ENCODE results near the gene DMXL1. TPM values are rescaled to one million over a fixed set of nuclear protein-coding genes. Genes with fewer than 3 reads are reported as not detected.

Gene DMXL1
- total RNA-seq, 1 donor: 31.9 TPM

DNA sequence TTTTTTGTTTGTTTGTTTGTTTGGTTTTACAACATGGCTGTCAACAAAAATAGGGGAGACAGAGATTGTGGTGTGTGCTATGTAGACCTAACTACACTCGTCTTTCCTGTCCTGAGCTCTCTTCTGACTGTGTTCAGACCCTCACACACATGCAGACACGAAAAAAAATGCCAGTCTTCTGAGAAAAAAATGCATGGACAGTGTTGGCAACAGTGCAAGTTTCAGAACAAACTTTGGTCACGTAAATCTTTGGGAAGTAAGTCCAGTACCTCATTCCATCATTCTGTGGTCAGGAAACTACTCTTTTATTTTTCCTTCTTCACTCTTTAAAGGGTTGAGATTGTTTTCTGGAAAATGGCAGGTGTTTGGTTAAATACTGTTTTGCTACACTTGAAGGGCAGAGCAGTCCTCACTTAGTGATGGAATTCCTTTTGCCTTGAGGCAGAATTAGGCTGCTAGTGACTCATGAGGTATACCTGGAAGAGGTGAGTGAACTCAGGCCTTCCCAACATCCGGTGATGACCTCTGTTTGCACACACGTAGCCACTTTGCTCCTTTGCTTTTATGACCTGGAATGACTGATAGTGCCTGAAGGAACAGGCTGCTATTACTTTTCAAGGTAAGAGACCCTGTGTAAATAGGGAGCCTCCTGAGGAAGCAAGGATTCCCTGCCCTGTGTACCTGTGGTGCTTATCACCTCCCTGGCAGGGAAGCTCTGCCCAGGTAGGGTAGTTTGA, 203.3 kb downstream of the DMXL1 start:
- Histone ChIP-seq H3K4me1 (ENCODE audit: insufficient read depth, low read length) (peaks cover 95% of the 10 kb centered on the region), H3K4me3 (ENCODE audit: low read length) (no peak overlapping the region), H3K9me3 (ENCODE audit: low read depth, low read length) (no peaks in the 10 kb centered on the region), H3K27me3 (ENCODE audit: insufficient read depth, low read length) (no peaks in the 10 kb centered on the region)

DNA sequence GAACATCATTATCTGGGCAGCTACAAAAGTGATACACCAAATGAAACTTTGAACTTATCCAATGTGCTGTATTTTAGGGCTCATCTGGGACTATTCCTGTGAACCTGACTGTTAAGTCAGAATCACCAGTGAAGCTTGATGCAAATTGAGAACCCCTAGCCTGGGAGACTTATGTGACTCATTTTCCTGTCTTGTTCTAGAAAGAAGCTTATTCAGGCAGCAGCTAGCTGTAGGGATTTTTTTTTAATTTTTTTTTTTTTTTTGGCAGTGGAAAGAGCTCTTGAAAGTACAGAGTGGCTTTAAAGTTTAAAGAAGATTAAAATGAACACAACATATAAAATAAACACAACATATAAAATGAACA, 203.9 kb downstream of the DMXL1 start:
- Histone ChIP-seq H3K9me3 (ENCODE audit: low read depth, low read length) (no peaks in the 10 kb centered on the region), H3K27me3 (ENCODE audit: insufficient read depth, low read length) (no peaks in the 10 kb centered on the region), H3K4me3 (ENCODE audit: low read length) (no peak overlapping the region), H3K4me1 (ENCODE audit: insufficient read depth, low read length) (peaks cover 96% of the 10 kb centered on the region)

- Histone ChIP-seq H3K9me3 (ENCODE audit: low read depth, low read length) (no peaks in the 10 kb centered on the region), H3K4me3 (ENCODE audit: low read length) (no peak overlapping the region), H3K27me3 (ENCODE audit: insufficient read depth, low read length) (no peaks in the 10 kb centered on the region), H3K4me1 (ENCODE audit: insufficient read depth, low read length) (peaks cover 93% of the 10 kb centered on the region)
Observed at GRCh38 chr5:119275146-119275545, 204.3 kb downstream of the DMXL1 start.

DNA sequence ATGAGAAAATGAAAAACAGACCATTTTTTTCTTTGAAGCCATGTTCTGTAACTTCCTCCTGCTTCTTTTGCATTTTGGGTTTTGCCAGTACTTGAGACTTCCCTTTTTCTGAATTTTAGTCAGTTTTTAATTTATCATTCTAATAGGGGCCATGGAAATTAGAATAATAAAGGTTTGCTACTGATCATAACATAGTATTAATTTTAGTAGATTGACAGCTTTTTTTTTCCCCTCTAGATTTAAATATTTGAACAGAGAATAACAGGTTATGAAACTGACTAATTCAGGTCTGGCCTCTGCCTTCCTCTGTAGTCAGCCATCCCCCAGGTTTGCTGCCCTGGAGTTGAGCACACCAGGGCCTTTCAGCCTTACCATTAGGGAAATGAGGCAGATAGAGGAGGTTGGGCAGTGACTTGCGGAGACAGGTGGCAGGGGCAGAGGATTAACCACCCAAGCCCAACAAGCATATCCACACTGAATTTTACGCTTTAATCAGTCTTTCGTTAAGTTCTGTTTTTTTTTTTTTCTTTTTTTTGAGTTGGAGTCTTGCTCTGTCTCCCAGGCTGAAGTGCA, 204.8 kb downstream of the DMXL1 start:
- no peak overlapping the region for H3K4me3 ChIP-seq (ENCODE audit: low read length)
- no peaks in the 10 kb centered on the region for H3K27me3 ChIP-seq (ENCODE audit: insufficient read depth, low read length)
- no peaks in the 10 kb centered on the region for H3K9me3 ChIP-seq (ENCODE audit: low read depth, low read length)
- peaks cover 93% of the 10 kb centered on the region for H3K4me1 ChIP-seq (ENCODE audit: insufficient read depth, low read length)

GRCh38 chr5:119276978-119277377, 206.1 kb downstream of the DMXL1 start:
- Histone ChIP-seq H3K4me3 (ENCODE audit: low read length) (no peak overlapping the region), H3K27me3 (ENCODE audit: insufficient read depth, low read length) (no peaks in the 10 kb centered on the region), H3K4me1 (ENCODE audit: insufficient read depth, low read length) (peaks cover 85% of the 10 kb centered on the region), H3K9me3 (ENCODE audit: low read depth, low read length) (no peaks in the 10 kb centered on the region)

- Histone ChIP-seq H3K4me1 (ENCODE audit: insufficient read depth, low read length) (peaks cover 85% of the 10 kb centered on the region), H3K4me3 (ENCODE audit: low read length) (no peak overlapping the region), H3K9me3 (ENCODE audit: low read depth, low read length) (no peaks in the 10 kb centered on the region), H3K27me3 (ENCODE audit: insufficient read depth, low read length) (no peaks in the 10 kb centered on the region)
Observed at GRCh38 chr5:119279093-119279492, 208.2 kb downstream of the DMXL1 start.

DNA sequence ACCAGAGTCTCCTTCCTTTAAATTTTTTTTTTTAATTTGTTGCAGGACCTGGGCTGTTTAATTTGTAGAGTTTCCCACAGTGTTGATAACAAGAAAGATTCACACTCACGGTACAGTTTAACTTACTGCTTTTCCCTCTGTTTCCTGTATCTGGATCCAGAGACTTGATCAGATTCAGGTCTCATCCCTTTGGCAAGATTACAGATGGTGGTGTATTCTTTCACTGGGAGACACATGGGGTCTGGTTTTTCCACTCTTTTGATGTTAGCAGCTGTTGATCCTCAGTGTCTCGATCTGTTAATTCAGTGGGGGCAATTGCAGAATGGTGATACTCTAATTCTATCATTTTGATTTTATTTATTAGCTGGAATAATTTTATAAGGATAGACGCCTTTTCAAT, 209.5 kb downstream of the DMXL1 start:
- Histone ChIP-seq H3K27me3 (ENCODE audit: insufficient read depth, low read length) (no peaks in the 10 kb centered on the region), H3K9me3 (ENCODE audit: low read depth, low read length) (no peaks in the 10 kb centered on the region), H3K4me1 (ENCODE audit: insufficient read depth, low read length) (peaks cover 85% of the 10 kb centered on the region), H3K4me3 (ENCODE audit: low read length) (no peak overlapping the region)

- H3K4me3 ChIP-seq (ENCODE audit: low read length): no peak overlapping the region
- peaks cover 82% of the 10 kb centered on the region for H3K4me1 ChIP-seq (ENCODE audit: insufficient read depth, low read length)
- no peaks in the 10 kb centered on the region for H3K27me3 ChIP-seq (ENCODE audit: insufficient read depth, low read length)
- H3K9me3 ChIP-seq (ENCODE audit: low read depth, low read length): no peaks in the 10 kb centered on the region
Observed at GRCh38 chr5:119282628-119283027, 211.7 kb downstream of the DMXL1 start.

GRCh38 chr5:119284031-119284430, 213.1 kb downstream of the DMXL1 start:
- Histone ChIP-seq H3K4me1 (ENCODE audit: insufficient read depth, low read length) (peaks cover 81% of the 10 kb centered on the region), H3K4me3 (ENCODE audit: low read length) (no peak overlapping the region), H3K9me3 (ENCODE audit: low read depth, low read length) (no peaks in the 10 kb centered on the region), H3K27me3 (ENCODE audit: insufficient read depth, low read length) (no peaks in the 10 kb centered on the region)

GRCh38 chr5:119285070-119285916, 214.4 kb downstream of the DMXL1 start:
- Histone ChIP-seq H3K9me3 (ENCODE audit: low read depth, low read length) (no peaks in the 10 kb centered on the region), H3K4me1 (ENCODE audit: insufficient read depth, low read length) (peaks cover 84% of the 10 kb centered on the region), H3K27me3 (ENCODE audit: insufficient read depth, low read length) (no peaks in the 10 kb centered on the region), H3K4me3 (ENCODE audit: low read length) (no peak overlapping the region)

DNA sequence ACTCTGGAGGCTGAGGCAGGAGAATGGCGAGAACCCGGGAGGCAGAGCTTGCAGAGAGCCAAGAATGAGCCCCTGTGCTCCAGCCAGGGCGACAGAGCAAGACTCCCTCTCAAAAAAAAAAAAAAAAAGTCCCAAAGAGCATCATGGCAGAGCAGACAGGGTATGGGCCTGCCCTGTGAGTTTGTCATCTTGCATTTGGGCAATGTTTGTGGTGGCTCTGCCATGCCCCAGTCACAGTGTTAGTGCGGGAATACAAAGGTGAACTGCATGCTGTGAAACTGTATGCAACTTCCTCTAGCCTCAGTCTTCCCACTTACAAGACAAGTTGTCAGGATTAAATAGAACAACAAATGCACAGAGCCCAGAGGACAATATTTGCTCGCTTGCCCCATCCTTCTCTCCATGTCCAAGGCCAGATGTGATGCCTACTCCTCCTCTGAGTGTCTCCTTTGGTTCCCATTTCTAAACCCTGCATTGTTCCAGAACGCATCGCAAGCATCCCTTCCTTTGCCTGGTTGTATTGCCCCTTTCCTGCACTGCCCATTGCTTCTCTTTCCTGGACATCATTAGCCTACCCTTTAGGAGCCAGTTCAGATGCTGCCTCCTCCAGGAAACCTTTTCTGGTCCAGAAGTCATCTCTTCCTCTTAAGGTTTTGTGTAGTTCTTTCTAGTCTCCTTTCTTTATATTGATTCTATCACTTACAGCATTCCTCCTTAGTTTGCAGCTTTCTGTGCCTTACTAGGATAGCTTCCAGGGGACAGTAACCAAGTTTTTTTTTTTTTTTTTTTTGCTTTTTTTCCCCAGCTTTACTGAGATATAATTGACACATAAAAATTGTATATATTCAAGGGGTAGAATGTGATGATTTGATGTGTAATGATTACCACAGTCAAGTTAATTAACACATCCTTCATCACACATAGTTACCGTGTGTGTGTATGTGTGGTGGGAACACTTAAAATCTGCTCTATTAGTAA, 215.9 kb downstream of the DMXL1 start:
- H3K27me3 ChIP-seq (ENCODE audit: insufficient read depth, low read length): no peaks in the 10 kb centered on the region
- H3K9me3 ChIP-seq (ENCODE audit: low read depth, low read length): no peaks in the 10 kb centered on the region
- H3K4me1 ChIP-seq (ENCODE audit: insufficient read depth, low read length): peaks cover 90% of the 10 kb centered on the region
- H3K4me3 ChIP-seq (ENCODE audit: low read length): no peak overlapping the region

DNA sequence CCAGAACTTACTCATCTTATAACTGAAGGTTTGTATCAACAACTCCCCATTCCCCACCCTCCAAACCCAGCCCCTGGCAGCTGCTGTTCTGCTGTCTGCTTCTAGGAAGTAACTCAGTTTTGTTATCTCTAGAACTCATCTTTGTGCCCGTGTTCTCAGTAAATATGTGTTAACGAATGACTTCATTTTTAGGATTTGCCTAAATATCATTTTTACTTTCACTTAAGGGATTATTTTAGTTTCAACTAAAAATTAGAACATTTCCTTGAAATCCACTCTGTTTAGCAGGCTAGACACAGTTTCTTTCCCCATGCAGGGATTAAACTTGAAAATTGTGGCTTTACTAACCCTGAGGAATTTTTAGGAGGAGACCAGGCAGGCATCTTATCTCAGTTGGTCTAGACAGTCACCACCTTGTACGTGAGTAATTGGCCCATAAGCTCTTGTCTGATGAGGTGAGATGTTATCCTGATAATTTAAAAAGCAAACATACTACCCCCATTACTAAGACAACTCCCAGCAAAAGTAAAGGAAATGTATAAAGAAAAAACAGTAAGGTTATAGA, 216.7 kb downstream of the DMXL1 start:
- Histone ChIP-seq H3K27me3 (ENCODE audit: insufficient read depth, low read length) (no peaks in the 10 kb centered on the region), H3K9me3 (ENCODE audit: low read depth, low read length) (no peaks in the 10 kb centered on the region), H3K4me1 (ENCODE audit: insufficient read depth, low read length) (peaks cover 88% of the 10 kb centered on the region), H3K4me3 (ENCODE audit: low read length) (no peak overlapping the region)

DNA sequence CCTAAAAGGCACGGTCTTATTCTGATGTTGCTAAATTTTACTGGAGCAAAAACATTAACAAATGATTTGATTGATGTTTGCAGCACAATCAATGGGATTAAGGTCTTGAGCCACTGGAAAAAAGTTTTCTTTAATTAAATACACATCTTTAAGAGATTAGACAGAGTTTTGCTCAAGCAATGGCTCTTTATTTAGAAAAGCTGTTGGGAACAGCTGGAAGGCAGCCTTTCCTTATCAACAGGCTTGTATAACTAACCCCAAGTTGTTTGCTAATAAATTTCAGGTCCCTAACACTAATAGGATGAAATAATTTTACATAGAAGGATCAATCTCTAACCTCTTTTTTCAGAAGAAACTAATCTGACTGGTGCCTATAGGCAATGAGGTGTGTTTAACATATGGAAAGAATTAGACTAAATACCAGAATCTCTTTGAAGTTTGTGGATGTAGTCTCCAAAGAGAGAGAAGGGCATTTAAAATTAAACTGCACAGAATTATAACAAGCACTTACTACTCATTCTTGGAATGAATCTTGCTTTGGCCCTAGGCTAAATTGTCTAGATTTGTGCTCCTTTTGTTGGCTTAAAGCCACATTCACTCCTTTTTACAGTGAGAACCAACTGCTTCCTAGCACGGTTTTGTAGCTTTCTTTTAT, 217.6 kb downstream of the DMXL1 start:
- Histone ChIP-seq H3K9me3 (ENCODE audit: low read depth, low read length) (no peaks in the 10 kb centered on the region), H3K27me3 (ENCODE audit: insufficient read depth, low read length) (no peaks in the 10 kb centered on the region), H3K4me3 (ENCODE audit: low read length) (no peak overlapping the region), H3K4me1 (ENCODE audit: insufficient read depth, low read length) (peaks cover 83% of the 10 kb centered on the region)

Data from mononuclear cell (primary cell).